NCI-H2107 (cell line): ENCODE results near the gene CHD5.
"Not testable (repeated sequence)": the region's sequence is repeated elsewhere in the genome, so short reads cannot be mapped to it uniquely, and the experiment has no call there.

Experiments used
- DNase-seq: peaks from one replicate; lab custom pipeline; 2025; lab: John Stamatoyannopoulos, UW

The CHD5 gene

GRCh38 chr1:6083801-6084446, 96.2 kb downstream of the CHD5 start:
- DNase-seq, result no peak

GRCh38 chr1:6083385-6083784, 96.7 kb downstream of the CHD5 start:
- DNase-seq, result no peak

GRCh38 chr1:6082430-6082971, 97.6 kb downstream of the CHD5 start:
- no peak for DNase-seq

GRCh38 chr1:6081901-6082300, 98.2 kb downstream of the CHD5 start:
- DNase-seq, result no peak

GRCh38 chr1:6080469-6080868, 99.7 kb downstream of the CHD5 start:
- DNase-seq, result no peak

GRCh38 chr1:6077919-6078318, 102.2 kb downstream of the CHD5 start:
- DNase-seq, result no peak

- no peak for DNase-seq
Observed at GRCh38 chr1:6077506-6077905, 102.6 kb downstream of the CHD5 start.

- not testable (repeated sequence) for DNase-seq
Observed at GRCh38 chr1:6077061-6077460, 103.1 kb downstream of the CHD5 start.

GRCh38 chr1:6075748-6076147, 104.4 kb downstream of the CHD5 start:
- no peak for DNase-seq

GRCh38 chr1:6074192-6074901, 105.8 kb downstream of the CHD5 start:
- DNase-seq, result no peak

GRCh38 chr1:6073480-6074053, 106.6 kb downstream of the CHD5 start:
- DNase-seq, result no peak

GRCh38 chr1:6072774-6073479, 107.2 kb downstream of the CHD5 start:
- no peak for DNase-seq

- DNase-seq, result no peak
Observed at GRCh38 chr1:6071219-6071618, 108.9 kb downstream of the CHD5 start.

GRCh38 chr1:6070450-6070974, 109.6 kb downstream of the CHD5 start:
- DNase-seq, result no peak

- DNase-seq, result no peak
Observed at GRCh38 chr1:6069573-6069972, 110.5 kb downstream of the CHD5 start.

GRCh38 chr1:6068932-6069331, 111.2 kb downstream of the CHD5 start:
- DNase-seq, result no peak

- no peak for DNase-seq
Observed at GRCh38 chr1:6068073-6068472, 112.0 kb downstream of the CHD5 start.

- DNase-seq, result no peak
Observed at GRCh38 chr1:6066680-6067079, 113.4 kb downstream of the CHD5 start.

GRCh38 chr1:6065093-6065858, 114.8 kb downstream of the CHD5 start:
- DNase-seq, result no peak

GRCh38 chr1:6063532-6064053, 116.5 kb downstream of the CHD5 start:
- not testable (repeated sequence) for DNase-seq

- no peak for DNase-seq
Observed at GRCh38 chr1:6062670-6063069, 117.5 kb downstream of the CHD5 start.
